ENCODE measurements around the gene THG1L. TPM values are rescaled to one million over a fixed set of nuclear protein-coding genes. Genes with fewer than 3 reads are reported as not detected.

THG1L gene
- total and polyA plus RNA-seq, 2 donors (not counting 1 experiment from before 2014, with no cell fraction given) = 16.1 to 37.3 TPM

GRCh38 chr5:157764531-157764930, 33.3 kb downstream of the THG1L start:
- Histone ChIP-seq H3K4me1 (ENCODE audit: control insufficient read depth, extremely low read depth, insufficient read depth, low read length) (peaks cover 2% of the 10 kb centered on the region), H3K27me3 (ENCODE audit: control insufficient read depth, insufficient read depth, low read length) (no peaks in the 10 kb centered on the region)

GRCh38 chr5:157766442-157766841, 35.2 kb downstream of the THG1L start:
- no peak overlapping the region for H3K4me3 ChIP-seq (replicated peaks in 1 of 4; ENCODE audit: control extremely low read depth in 1 of 4, insufficient read depth in 1 of 4, low read depth in 3 of 4, low read length in 4 of 4)
- DNase-seq (ENCODE audit: low read depth in 2 of 2) = no peak
- no peaks in the 10 kb centered on the region for H3K79me2 ChIP-seq (ENCODE audit: control insufficient read depth, insufficient read depth, low read length)
- peaks cover 2% of the 10 kb centered on the region for H3K4me1 ChIP-seq (ENCODE audit: control insufficient read depth, extremely low read depth, insufficient read depth, low read length)
- H2AFZ ChIP-seq (ENCODE audit: low read length) = no peak overlapping the region
- H3K36me3 ChIP-seq (ENCODE audit: control insufficient read depth, insufficient read depth, low read length) = no peaks in the 10 kb centered on the region
- H3K9ac ChIP-seq (ENCODE audit: insufficient read depth, low read length) = no peak overlapping the region
- no peaks in the 10 kb centered on the region for H4K20me1 ChIP-seq (ENCODE audit: control insufficient read depth, extremely low read depth, insufficient read depth, low read length)
- H3K27me3 ChIP-seq (ENCODE audit: control insufficient read depth, insufficient read depth, low read length) = no peaks in the 10 kb centered on the region
- TF ChIP-seq EZH2 (IDR thresholded peaks at IDR 0.05; ENCODE audit: low read length, missing control alignments) (no peak), CTCF (conservative IDR thresholded peaks at IDR 0.05 in 1 of 2, IDR thresholded peaks at IDR 0.05 in 1 of 2; ENCODE audit: low read depth in 1 of 2, low read length in 2 of 2) (no peak)
- H3K27ac ChIP-seq (ENCODE audit: insufficient read depth, low read length) = no peak overlapping the region
- no peaks in the 10 kb centered on the region for H3K9me3 ChIP-seq (ENCODE audit: control insufficient read depth, insufficient read depth, low read depth, low read length)
- H3K4me2 ChIP-seq (ENCODE audit: extremely low read depth, insufficient read depth, low read length) = no peak overlapping the region

More at GRCh38 chr5:157764531-157764930, 33.3 kb downstream of the THG1L start:
- H3K4me2 ChIP-seq (ENCODE audit: extremely low read depth, insufficient read depth, low read length) = no peak overlapping the region
- no peak overlapping the region for H3K9ac ChIP-seq (ENCODE audit: insufficient read depth, low read length)
- H3K9me3 ChIP-seq (ENCODE audit: control insufficient read depth, insufficient read depth, low read depth, low read length) = no peaks in the 10 kb centered on the region
- H2AFZ ChIP-seq (ENCODE audit: low read length) = no peak overlapping the region
- H4K20me1 ChIP-seq (ENCODE audit: control insufficient read depth, extremely low read depth, insufficient read depth, low read length) = no peaks in the 10 kb centered on the region
- no peak overlapping the region for H3K27ac ChIP-seq (ENCODE audit: insufficient read depth, low read length)
- no peak overlapping the region for H3K4me3 ChIP-seq (replicated peaks in 1 of 4; ENCODE audit: control extremely low read depth in 1 of 4, insufficient read depth in 1 of 4, low read depth in 3 of 4, low read length in 4 of 4)
- no peaks in the 10 kb centered on the region for H3K79me2 ChIP-seq (ENCODE audit: control insufficient read depth, insufficient read depth, low read length)
- H3K36me3 ChIP-seq (ENCODE audit: control insufficient read depth, insufficient read depth, low read length) = no peaks in the 10 kb centered on the region
- TF ChIP-seq EZH2 (IDR thresholded peaks at IDR 0.05; ENCODE audit: low read length, missing control alignments) = no peak
- TF ChIP-seq CTCF (conservative IDR thresholded peaks at IDR 0.05 in 1 of 2, IDR thresholded peaks at IDR 0.05 in 1 of 2; ENCODE audit: low read depth in 1 of 2, low read length in 2 of 2) = no peak
- no peak for DNase-seq (ENCODE audit: low read depth in 2 of 2)

GRCh38 chr5:157766902-157767301, 35.7 kb downstream of the THG1L start:
- Histone ChIP-seq H3K4me3 (replicated peaks in 1 of 4; ENCODE audit: control extremely low read depth in 1 of 4, insufficient read depth in 1 of 4, low read depth in 3 of 4, low read length in 4 of 4) (no peak overlapping the region), H3K4me1 (ENCODE audit: control insufficient read depth, extremely low read depth, insufficient read depth, low read length) (peaks cover 2% of the 10 kb centered on the region), H4K20me1 (ENCODE audit: control insufficient read depth, extremely low read depth, insufficient read depth, low read length) (no peaks in the 10 kb centered on the region), H3K36me3 (ENCODE audit: control insufficient read depth, insufficient read depth, low read length) (no peaks in the 10 kb centered on the region), H3K27ac (ENCODE audit: insufficient read depth, low read length) (no peak overlapping the region), H3K4me2 (ENCODE audit: extremely low read depth, insufficient read depth, low read length) (no peak overlapping the region), H3K27me3 (ENCODE audit: control insufficient read depth, insufficient read depth, low read length) (no peaks in the 10 kb centered on the region), H3K9ac (ENCODE audit: insufficient read depth, low read length) (no peak overlapping the region), H3K9me3 (ENCODE audit: control insufficient read depth, insufficient read depth, low read depth, low read length) (no peaks in the 10 kb centered on the region), H3K79me2 (ENCODE audit: control insufficient read depth, insufficient read depth, low read length) (no peaks in the 10 kb centered on the region), H2AFZ (ENCODE audit: low read length) (no peak overlapping the region)
- no peak for TF ChIP-seq EZH2 (IDR thresholded peaks at IDR 0.05; ENCODE audit: low read length, missing control alignments)
- no peak for TF ChIP-seq CTCF (conservative IDR thresholded peaks at IDR 0.05 in 1 of 2, IDR thresholded peaks at IDR 0.05 in 1 of 2; ENCODE audit: low read depth in 1 of 2, low read length in 2 of 2)
- DNase-seq (ENCODE audit: low read depth in 2 of 2) = no peak

Measured in fibroblast of lung (primary cell).